DOHH2 (cell line): ENCODE measurements around the gene PGK1.
"Not testable (repeated sequence)": the region's sequence is repeated elsewhere in the genome, so short reads cannot be mapped to it uniquely, and the experiment has no call there.

Experiments used
- H3F3A ChIP-seq: fragments of 200-600 bp; sonication (generic), shearing (Covaris generic); 2 replicates; pipeline ENCODE4 v1.6.0; 2016; ENCODE audit warnings: antibody characterized with exemption, mild to moderate bottlenecking; ENCODE audit not compliant: control insufficient read depth, insufficient read depth
- H3K27ac ChIP-seq: fragments of 200-600 bp; sonication (generic); 2 replicates; pipeline ENCODE4 v1.5.1; 2014; ENCODE audit warnings: low read depth, mild to moderate bottlenecking, low read length, moderate library complexity
- H3K27me3 ChIP-seq: fragments of 200-600 bp; sonication (generic); 2 replicates; pipeline ENCODE4 v1.6.1; 2014; ENCODE audit warnings: mild to moderate bottlenecking, low read length, mixed read lengths; ENCODE audit not compliant: control insufficient read depth
- H3K36me3 ChIP-seq: fragments of 200-600 bp; sonication (generic); 2 replicates; pipeline ENCODE4 v1.6.1; 2014; ENCODE audit warnings: mild to moderate bottlenecking, low read length, moderate library complexity, mixed read lengths; ENCODE audit not compliant: control insufficient read depth
- H3K4me1 ChIP-seq: fragments of 200-600 bp; sonication (generic); 2 replicates; pipeline ENCODE4 v1.6.1; 2014; ENCODE audit warnings: mild to moderate bottlenecking, low read length, mixed read lengths; ENCODE audit not compliant: control insufficient read depth
- H3K4me2 ChIP-seq: fragments of 200-600 bp; sonication (generic); 2 replicates; pipeline ENCODE4 v1.6.0; 2014; ENCODE audit warnings: mild to moderate bottlenecking, low read length, moderate library complexity
- H3K4me3 ChIP-seq: fragments of 200-600 bp; sonication (generic); 2 replicates; pipeline ENCODE4 v1.5.1; 2014; ENCODE audit warnings: mild to moderate bottlenecking, low read length, mixed read lengths
- H3K79me2 ChIP-seq: fragments of 200-600 bp; sonication (generic); 2 replicates; pipeline ENCODE4 v1.6.1; 2014; ENCODE audit warnings: mild to moderate bottlenecking, low read length, mixed read lengths; ENCODE audit not compliant: control insufficient read depth
- H3K9me2 ChIP-seq: fragments of 200-600 bp; sonication (generic); replicated peaks from 2 replicates; pipeline ENCODE4 v1.6.1; 2014; ENCODE audit warnings: mild to moderate bottlenecking, low read length, mixed read lengths; ENCODE audit not compliant: control insufficient read depth
- H3K9me3 ChIP-seq: fragments of 200-600 bp; sonication (generic); 2 replicates; pipeline ENCODE4 v1.6.1; 2014; ENCODE audit warnings: antibody characterized with exemption, low read length, mixed read lengths; ENCODE audit not compliant: control insufficient read depth, insufficient read depth
- H4K20me1 ChIP-seq: fragments of 200-600 bp; sonication (generic); 2 replicates; pipeline ENCODE4 v1.6.0; 2014; ENCODE audit warnings: low read depth, mild to moderate bottlenecking, antibody characterized with exemption, low read length, moderate library complexity; ENCODE audit not compliant: control insufficient read depth, insufficient read depth
- EZH2phosphoT487 ChIP-seq: fragments of 200-600 bp; sonication (generic); IDR thresholded peaks from 2 replicates; pipeline ENCODE4 v1.6.1; 2017; ENCODE audit warnings: borderline replicate concordance, mild to moderate bottlenecking, antibody characterized with exemption, low read length, moderate library complexity, mixed read lengths
- TF ChIP-seq, protein P1 (sequence below): fragments of 200-600 bp; sonication (generic); IDR thresholded peaks from one replicate; pipeline ENCODE4 v1.5.1; 2014; ENCODE audit warnings: antibody characterized with exemption, mild to moderate bottlenecking, low read depth, low read length; ENCODE audit not compliant: poor library complexity, severe bottlenecking

The PGK1 gene

DNA sequence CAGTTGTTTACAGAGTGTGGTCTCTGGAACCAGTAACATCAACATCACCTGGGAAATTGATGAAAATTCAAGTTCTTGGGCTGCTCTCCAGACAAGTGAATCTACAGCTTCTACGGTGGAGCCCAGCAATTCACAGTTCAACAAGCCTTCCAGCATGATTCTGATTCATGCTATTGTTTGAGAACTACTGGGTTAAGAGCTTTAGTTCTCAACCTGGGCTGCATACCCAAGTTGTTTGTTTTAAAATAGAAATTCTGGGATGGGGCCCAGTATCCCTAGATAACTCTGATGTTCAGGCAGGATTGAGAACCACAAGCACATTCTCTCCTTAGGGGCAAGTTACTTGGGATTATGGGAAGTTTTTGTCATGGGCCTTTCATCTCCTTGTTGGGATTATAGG lies 37.9 kb upstream of the PGK1 start:
- H4K20me1 ChIP-seq = no peaks in the 10 kb centered on the region
- no peaks in the 10 kb centered on the region for H3K4me1 ChIP-seq
- no peaks in the 10 kb centered on the region for H3F3A ChIP-seq
- no peak overlapping the region for H3K4me2 ChIP-seq
- no peaks in the 10 kb centered on the region for H3K79me2 ChIP-seq
- no peaks in the 10 kb centered on the region for H3K27me3 ChIP-seq
- no peaks in the 10 kb centered on the region for H3K36me3 ChIP-seq
- TF ChIP-seq EZH2phosphoT487 = no peak
- TF ChIP-seq, protein P1, sequence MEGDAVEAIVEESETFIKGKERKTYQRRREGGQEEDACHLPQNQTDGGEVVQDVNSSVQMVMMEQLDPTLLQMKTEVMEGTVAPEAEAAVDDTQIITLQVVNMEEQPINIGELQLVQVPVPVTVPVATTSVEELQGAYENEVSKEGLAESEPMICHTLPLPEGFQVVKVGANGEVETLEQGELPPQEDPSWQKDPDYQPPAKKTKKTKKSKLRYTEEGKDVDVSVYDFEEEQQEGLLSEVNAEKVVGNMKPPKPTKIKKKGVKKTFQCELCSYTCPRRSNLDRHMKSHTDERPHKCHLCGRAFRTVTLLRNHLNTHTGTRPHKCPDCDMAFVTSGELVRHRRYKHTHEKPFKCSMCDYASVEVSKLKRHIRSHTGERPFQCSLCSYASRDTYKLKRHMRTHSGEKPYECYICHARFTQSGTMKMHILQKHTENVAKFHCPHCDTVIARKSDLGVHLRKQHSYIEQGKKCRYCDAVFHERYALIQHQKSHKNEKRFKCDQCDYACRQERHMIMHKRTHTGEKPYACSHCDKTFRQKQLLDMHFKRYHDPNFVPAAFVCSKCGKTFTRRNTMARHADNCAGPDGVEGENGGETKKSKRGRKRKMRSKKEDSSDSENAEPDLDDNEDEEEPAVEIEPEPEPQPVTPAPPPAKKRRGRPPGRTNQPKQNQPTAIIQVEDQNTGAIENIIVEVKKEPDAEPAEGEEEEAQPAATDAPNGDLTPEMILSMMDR = no peak
- H3K9me3 ChIP-seq = no peaks in the 10 kb centered on the region
- H3K4me3 ChIP-seq = no peak overlapping the region
- no peak overlapping the region for H3K27ac ChIP-seq
- H3K9me2 ChIP-seq = no peaks in the 10 kb centered on the region

GRCh38 chrX:78071331-78071730 lies 32.7 kb upstream of the PGK1 start:
- no peaks in the 10 kb centered on the region for H3K79me2 ChIP-seq
- H3K36me3 ChIP-seq = no peaks in the 10 kb centered on the region
- H3K9me3 ChIP-seq = no peaks in the 10 kb centered on the region
- H3F3A ChIP-seq = no peaks in the 10 kb centered on the region
- H3K4me2 ChIP-seq = no peak overlapping the region
- no peaks in the 10 kb centered on the region for H4K20me1 ChIP-seq
- no peak overlapping the region for H3K27ac ChIP-seq
- H3K9me2 ChIP-seq = no peaks in the 10 kb centered on the region
- TF ChIP-seq EZH2phosphoT487 = no peak
- TF ChIP-seq, protein P1 = no peak
- H3K4me3 ChIP-seq = no peak overlapping the region
- no peaks in the 10 kb centered on the region for H3K4me1 ChIP-seq
- H3K27me3 ChIP-seq = no peaks in the 10 kb centered on the region

DNA sequence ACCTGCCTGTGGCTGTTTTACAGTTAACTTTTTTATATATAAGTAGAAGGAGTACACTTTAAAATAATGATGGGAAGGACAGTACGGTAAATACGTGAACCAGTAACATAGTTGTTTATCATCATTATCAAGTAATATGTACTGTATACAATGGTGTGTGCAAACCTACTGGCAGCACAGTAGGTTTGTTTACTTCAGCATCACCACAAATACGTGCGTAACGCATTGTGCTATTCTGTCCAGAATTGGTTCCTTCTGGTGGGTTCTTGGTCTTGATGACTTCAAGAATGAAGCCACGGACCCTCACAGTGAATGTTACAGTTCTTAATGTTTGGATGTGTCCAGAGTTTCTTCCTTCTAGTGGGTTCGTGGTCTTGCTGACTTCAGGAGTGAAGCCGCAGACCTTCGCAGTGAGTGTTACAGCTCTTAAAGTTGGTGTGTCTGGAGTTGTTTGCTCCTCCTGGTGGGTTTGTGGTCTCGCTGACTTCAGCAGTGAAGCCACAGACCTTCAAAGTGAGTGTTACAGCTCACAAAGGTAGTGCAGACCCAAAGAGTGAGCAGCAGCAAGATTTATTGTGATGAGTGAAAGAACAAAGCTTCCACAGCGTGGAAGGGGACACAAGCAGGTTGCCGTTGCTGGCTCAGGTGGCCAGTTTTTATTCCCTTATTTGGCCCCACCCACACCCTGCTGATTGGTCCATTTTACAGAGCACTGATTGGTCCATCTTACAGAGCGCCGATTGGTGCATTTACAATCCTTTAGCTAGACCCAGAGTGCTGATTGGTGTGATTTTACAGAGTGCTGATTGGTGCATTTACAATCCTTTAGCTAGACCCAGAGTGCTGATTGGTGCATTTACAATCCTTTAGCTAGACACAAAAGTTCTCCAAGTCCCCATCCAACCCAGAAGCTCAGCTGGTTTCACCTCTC lies 30.6 kb upstream of the PGK1 start:
- H3K4me3 ChIP-seq, H3K9me2 ChIP-seq, H3K79me2 ChIP-seq, H4K20me1 ChIP-seq, H3F3A ChIP-seq, H3K36me3 ChIP-seq, H3K27me3 ChIP-seq, H3K9me3 ChIP-seq, H3K4me2 ChIP-seq, H3K27ac ChIP-seq, H3K4me1 ChIP-seq: not testable (repeated sequence)

- Histone ChIP-seq H3K27me3 (no peaks in the 10 kb centered on the region), H3K9me3 (no peaks in the 10 kb centered on the region), H3K36me3 (no peaks in the 10 kb centered on the region), H3K79me2 (no peaks in the 10 kb centered on the region), H3K27ac (no peak overlapping the region), H3K9me2 (no peaks in the 10 kb centered on the region), H3K4me2 (no peak overlapping the region), H3F3A (no peaks in the 10 kb centered on the region), H3K4me3 (no peak overlapping the region), H4K20me1 (no peaks in the 10 kb centered on the region), H3K4me1 (no peaks in the 10 kb centered on the region)
- TF ChIP-seq, protein P1 = no peak
- no peak for TF ChIP-seq EZH2phosphoT487
Measured at GRCh38 chrX:78074088-78074487, 30.0 kb upstream of the PGK1 start.
